HK-2 (cell line): ENCODE data around the gene SNCB.

Experiments
- DNase-seq: peaks from one replicate; pipeline ENCODE4 v3.0.0-alpha.2; 2018; ENCODE audit not compliant: unreplicated experiment

Gene SNCB

GRCh38 chr5:176575066-176575465 lies 55.3 kb downstream of the SNCB start:
- no peak for DNase-seq

- DNase-seq = no peak
Observed at GRCh38 chr5:176574297-176574591, 56.1 kb downstream of the SNCB start.

DNA sequence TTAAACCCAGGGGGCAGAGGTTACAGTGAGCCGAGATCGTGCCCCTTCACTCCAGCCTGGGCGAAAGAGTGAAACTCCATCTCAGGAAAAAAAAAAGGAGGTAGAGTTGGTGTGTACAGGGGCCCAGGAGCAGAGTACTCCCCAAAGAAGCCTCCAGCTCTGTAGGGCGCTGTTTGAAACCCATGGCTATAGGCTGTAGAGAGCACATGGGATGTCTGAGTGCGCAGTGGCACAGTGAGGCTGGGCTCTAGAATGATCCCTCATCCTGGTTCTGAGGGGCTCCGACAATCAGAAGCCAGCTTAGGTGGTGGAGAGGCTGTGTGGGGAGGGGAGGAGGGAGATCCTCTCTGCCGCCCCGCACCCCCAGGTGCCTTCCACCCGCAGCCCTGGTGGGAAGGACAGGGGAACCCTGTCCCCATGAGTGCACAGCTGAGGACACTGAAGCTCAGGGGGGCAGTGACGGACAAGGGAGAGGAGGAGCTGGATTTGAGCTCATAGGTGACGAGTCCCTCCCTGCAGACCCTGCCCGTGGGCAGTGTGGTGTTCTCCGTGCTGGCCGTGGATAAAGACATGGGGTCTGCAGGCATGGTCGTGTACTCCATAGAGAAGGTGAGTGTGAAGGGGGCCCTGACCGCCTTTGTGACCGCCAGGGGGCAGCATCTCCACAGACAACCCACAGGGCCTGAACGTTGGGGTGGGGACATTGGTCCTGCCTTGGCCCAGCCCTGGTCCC lies 56.6 kb downstream of the SNCB start:
- peak; percentile 59 for DNase-seq
